Stimulated activated CD4-positive, alpha-beta T cell treated with anti-CD3 and anti-CD28 coated beads, Interleukin-2, amount 100 ng/mL, for 48 hours (primary cell): ENCODE data around the gene NPTXR.
"Not testable (repeated sequence)": the region's sequence is repeated elsewhere in the genome, so short reads cannot be mapped to it uniquely, and the experiment has no call there.

ENCODE experiments used
- DNase-seq, 2 donors: peaks; one replicate each; pipeline ENCODE4 v3.0.0-alpha.2; 2020

The NPTXR gene

GRCh38 chr22:38868286-38868721 is 24.5 kb upstream of the NPTXR start:
- no peak for DNase-seq

DNA sequence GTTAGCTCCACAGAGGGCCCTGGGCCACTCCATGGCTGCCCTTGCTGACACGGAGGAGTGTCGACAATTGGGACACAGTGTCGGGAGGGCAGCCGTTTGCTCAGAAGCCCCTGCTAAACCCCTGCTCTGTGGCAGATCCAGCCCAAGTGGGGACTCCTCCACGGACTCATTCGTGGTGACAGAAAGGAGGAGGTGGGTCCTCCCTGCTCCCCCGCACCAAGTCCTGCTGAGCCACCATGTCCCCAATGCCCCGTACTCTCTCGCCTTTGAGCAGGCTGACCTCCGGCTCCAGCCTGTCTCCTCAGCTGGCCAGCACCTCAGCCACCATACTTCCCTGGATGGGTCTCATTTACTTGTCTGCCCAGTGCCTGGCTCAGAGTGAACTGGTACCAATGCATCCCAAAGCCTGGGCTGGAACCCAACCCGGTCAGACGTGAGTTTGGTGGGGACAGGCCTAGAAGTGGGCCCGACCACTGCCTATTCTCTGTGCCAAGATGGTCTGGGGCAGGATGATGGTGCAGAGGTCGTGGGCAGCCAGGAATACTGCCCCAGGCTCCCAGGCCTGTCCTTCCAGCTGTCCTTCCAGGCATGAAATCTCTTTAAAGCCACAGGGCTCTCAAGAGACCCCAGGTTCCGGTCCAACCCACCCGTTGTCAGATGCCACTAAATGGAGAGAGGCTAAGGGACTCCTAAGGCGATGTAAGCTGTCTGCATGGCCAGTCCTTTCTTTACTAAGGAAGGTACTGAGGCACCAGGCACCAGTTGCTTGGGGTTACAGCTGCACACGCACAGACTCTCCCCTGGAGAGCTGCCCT is 23.9 kb upstream of the NPTXR start:
- no peak for DNase-seq

DNA sequence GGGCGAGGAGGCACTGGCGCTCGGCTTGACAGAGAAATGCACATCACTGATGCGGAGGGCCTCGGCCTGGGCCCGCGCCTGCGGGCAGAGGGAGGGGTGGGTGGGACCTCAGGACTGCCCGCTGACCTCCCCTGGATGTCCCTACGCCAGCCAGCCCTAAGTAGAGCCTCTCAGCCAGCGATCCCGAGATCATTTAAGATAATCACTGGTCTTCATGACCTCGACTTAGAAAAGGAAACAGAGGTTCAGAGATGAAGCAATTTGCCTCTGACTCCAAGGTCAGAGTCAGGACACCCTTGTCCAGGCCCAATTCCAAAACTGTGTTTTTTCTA is 23.3 kb upstream of the NPTXR start:
- no peak for DNase-seq

GRCh38 chr22:38866399-38867123 is 22.7 kb upstream of the NPTXR start:
- DNase-seq = no peak

DNA sequence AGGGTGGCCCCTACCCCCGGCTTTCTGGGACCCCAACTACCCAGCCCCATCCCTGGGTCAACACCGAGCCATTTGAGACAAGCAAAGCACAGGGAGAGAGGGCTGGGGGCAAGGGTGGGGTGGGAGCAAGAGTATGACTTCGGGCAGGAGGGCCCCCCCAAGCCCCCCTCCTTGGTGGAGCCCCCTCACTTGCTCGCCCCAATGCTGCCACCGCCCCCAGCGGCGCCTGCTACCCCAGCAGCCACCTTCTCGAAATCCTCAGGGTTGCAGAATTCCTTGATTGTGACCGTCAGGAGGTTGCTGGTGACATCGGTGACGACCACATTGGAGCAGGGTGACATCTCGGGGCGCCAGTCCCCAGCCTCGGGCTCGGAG is 22.2 kb upstream of the NPTXR start:
- DNase-seq = no peak

DNA sequence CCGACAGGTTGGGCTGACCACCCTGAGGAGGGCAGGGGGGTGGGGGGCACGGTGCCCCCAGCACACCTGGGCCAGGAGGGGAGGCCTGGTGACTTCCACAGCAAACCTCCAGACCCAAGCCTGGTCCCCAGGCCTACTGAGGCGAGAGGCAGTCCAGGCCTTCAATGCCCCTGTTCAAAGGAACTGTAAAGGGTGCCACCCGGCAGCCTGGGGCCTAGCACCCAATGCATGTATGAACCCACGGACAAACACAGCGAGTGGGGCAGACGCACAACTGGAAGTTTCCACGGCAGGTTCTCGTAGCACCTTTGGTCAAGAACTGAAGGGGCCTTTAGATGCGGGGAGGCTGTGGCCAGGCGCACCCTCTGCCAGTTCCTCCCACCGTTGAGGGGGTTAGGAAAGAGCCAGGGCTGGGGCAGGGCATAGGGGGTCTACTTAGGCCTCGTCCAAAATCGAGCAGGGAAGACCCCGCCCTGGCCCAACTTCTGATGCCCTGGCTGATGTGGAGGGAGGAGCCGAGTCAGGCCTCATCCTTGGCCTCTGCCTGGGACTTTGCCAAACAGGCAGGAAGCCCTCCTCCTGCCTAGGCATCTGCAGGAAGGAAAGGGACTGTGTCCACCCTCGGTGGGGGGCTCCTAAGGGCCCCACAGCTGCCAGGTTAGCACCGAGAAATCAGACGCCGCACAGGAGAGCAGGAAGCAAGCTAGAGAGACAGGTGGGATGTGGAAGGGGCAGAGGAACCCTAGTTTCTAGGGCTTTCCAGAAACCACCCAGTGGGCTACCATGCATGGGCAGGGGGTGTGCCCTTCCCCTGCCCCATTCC is 21.6 kb upstream of the NPTXR start:
- DNase-seq = no peak

GRCh38 chr22:38864361-38865191 is 20.7 kb upstream of the NPTXR start:
- DNase-seq = no peak

DNA sequence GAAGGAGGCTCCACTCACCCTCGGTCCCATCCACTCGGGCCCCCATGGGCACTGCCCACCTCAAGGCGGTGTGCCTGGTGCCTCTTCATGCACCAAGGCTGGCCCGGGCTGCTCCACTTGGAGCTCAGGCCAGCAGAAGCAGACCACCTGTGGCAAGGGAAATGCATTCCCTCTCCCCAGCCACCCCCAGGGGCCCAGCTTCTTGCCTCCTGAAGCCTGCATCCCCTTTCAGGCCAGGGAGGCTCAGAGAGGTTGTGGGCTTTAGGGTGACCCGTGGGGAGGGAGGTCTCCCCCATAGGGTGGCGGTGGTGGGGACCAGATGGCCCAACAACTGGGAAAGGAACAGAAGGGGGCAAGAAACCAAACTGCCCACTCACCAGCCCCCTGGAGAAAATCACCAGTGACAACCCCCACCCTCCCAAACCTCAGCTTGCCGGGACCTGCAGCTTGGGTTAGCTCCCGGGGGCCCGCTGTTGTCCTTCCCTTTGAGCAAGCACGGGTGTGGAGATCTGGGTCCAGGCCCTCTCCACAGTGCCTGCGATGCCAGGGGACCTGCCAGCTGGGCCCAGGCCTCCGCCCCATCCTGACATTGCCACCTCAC is 19.8 kb upstream of the NPTXR start:
- no peak for DNase-seq

- DNase-seq = no peak
Measured at GRCh38 chr22:38862375-38863329, 18.8 kb upstream of the NPTXR start.

DNA sequence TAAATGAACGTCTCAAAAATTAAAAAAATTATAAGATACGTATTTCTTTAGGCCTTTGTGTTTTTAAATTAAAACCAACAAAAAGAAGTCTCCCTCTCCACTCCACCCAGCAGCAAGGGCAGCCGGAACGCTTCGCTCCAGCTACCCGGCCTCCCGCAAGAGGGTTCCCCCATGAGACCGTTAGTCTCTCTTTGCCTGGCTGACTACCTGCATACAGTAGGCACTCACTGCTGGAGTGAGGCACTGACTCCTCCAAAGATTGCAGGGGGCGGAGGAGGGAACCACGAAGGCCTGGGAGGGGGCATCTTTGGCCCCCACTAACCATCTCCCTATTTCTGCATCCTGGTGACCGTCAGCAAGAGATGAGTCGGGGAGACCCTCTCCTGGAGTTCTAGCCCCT is 18.1 kb upstream of the NPTXR start:
- no peak for DNase-seq

- DNase-seq = no peak
Measured at GRCh38 chr22:38861170-38861876, 17.5 kb upstream of the NPTXR start.

- DNase-seq = no peak
Measured at GRCh38 chr22:38860283-38861169, 16.7 kb upstream of the NPTXR start.

GRCh38 chr22:38859581-38860282 is 15.9 kb upstream of the NPTXR start:
- no peak for DNase-seq

- DNase-seq = no peak
Measured at GRCh38 chr22:38858492-38858891, 14.7 kb upstream of the NPTXR start.

GRCh38 chr22:38854476-38854875 is 10.6 kb upstream of the NPTXR start:
- DNase-seq = not testable (repeated sequence)

- not testable (repeated sequence) for DNase-seq
Measured at GRCh38 chr22:38853883-38854282, 10.1 kb upstream of the NPTXR start.

GRCh38 chr22:38853196-38853651 is 9.4 kb upstream of the NPTXR start:
- no peak for DNase-seq

DNA sequence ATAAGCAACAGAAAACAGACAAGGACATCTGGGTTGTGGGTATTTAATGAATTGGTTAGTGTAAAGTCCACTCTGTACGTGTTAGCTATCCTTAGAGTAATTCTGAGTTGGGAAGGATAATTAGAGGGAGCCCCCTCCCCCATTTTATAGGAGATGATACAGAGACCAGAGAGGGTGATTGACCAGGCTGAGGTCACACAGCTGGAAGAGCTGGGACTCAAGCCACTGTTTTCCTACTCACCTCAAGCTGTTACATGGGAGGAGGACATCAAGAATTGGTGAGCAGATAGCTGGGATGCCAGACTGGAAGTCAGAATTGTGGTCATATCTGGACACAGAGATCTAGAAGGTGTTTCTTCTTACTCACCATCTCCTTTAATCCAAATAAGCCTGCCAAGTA is 8.7 kb upstream of the NPTXR start:
- DNase-seq = no peak
